CD4-positive, alpha-beta T cell treated with Interleukin-17A for 1 hour (primary cell): ENCODE measurements around the gene SVOP.
"Not testable (repeated sequence)": the region's sequence is repeated elsewhere in the genome, so short reads cannot be mapped to it uniquely, and the experiment has no call there.

Experiments
- DNase-seq: peaks from one replicate; pipeline ENCODE4 v3.0.0-alpha.2; 2020

The SVOP gene

DNA sequence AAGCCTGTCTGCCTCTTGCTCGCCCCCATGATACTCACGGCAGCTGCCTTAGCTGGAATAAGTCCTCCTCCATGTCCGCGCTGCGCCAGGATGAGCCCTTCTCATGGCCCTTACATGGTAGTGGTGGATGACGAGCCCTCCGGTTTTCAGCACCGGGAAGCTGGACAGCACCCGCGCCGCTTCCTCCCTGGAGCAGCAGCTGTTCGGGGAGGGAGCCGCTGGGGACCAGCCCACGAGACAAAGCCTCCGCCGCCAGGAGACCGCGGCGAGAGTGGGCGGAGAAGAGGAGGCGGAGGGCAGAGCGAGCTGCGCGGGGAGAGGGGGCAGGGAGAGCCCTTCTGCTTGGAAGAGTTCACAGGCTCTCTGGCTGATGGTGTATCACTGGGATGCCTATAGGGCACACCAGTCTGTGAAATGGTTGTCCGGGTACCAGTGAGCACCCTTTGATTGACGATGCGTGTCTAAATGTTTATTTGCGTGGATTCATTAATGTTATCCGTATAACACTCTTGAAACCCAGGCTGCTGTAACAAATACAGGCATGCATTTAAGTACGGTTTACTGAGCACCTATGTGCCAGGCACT lies at the start of gene SVOP:
TSS of gene SVOP (minus strand) at position 273 of the 585 bp plus-strand sequence. CDS start at position 73, 200 bp downstream.
- DNase-seq, result no peak

- DNase-seq, result no peak
Observed at GRCh38 chr12:109069307-109070271, 48.7 kb upstream of the SVOP start.

- no peak for DNase-seq
Observed at GRCh38 chr12:109065853-109066193, 45.0 kb upstream of the SVOP start.

DNA sequence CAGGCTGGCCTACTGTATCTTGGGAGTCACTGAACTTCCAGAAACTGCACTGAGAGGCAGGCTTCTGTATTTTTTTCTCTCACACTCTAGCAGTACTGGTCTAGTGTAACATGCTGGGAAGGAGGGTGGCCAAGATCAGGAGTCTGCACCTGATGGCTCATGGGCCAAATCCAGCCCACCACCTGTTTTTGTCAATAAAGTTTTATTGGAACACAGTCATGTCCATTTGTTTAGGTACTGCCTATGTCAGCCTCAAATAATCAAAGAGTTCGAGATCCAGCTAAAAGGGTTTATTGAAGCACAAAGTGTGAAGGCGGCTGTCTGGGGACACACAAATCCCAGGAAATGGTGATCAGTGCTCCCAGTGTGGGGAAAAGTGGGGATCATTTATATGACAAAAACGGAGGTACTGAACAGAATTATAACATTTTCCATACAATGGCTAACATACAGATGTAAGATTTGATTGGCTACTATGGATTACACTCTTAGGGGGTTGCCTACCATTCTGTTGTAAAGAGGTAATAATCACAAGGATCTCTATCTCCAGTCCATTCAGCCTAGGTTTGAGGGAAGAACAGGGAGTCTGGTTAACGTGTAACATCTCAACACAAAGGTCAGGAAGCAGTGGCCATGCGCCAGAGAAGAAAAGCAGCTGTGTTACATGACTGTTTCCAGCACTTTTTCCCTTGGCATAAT lies 44.4 kb upstream of the SVOP start:
- no peak for DNase-seq

- DNase-seq, result no peak
Observed at GRCh38 chr12:109064143-109064542, 43.3 kb upstream of the SVOP start.

GRCh38 chr12:109058773-109059172 lies 37.9 kb upstream of the SVOP start:
- no peak for DNase-seq

DNA sequence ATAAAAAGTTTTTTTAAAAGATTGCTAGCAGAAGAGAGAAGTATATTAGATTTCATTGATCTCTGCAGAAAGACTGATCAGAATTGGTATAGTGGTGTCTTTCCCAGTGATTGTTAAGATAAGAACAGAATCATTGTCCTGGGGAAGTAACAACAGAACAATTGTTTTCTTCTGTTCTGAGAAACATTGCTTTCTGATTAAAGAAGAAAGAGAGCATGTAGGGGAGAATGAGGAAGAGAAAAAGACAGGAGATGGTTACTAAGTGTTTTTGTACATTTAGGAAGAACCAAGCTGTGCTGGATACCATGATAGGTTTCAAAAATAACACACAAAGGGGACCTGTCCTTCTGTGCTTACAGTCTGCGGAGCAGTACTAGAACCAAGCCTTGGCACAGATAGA lies 36.5 kb upstream of the SVOP start:
- DNase-seq, result no peak

DNA sequence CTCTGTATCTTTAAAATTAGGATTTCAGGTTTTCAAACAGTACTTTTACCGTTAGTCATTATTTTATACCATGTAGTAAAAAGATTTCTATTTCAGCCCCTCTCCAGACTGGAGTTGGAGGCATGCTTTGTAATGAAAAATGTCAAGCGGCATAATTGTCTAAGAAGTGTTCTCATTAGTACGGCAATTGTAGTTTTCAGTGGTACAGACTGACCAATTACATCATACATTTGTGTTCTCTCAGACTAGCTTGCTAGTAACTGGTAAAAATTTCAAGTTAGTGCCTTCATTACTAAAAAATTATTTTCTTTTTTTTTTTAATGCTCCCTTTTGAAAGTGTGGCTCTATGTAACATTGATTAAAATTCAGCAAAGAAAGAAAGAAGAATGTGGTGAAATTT lies 36.0 kb upstream of the SVOP start:
- DNase-seq, result no peak

DNA sequence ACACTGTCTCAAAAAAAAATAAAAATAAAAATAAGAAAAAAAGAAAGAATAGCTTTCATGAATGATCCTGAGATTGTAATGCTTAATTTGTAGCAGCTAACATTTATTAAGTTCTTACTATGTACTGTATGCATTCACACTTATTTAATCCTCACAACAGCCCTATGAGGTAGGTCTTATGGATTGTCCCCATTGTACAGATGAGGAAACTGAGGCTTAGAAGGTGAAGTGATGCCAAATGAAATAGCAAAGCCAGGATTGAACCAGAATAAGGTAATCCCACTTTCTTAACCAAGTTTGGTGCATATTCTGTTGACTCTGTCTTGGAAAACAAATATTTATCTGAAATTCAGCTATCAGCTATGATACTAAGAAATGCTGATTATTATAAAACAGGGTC lies 33.7 kb upstream of the SVOP start:
- no peak for DNase-seq

GRCh38 chr12:109054124-109054513 lies 33.3 kb upstream of the SVOP start:
- DNase-seq, result not testable (repeated sequence)

- peak; percentile 77 for DNase-seq
Observed at GRCh38 chr12:109053382-109054123, 32.7 kb upstream of the SVOP start.

GRCh38 chr12:109052414-109053323 lies 31.8 kb upstream of the SVOP start, which contains the start of gene USP30:
Gene USP30, plus strand, starts transcription at chr12:109052576. Its CDS starts 103 bp downstream, at chr12:109052679.
- peak; percentile 89 for DNase-seq

DNA sequence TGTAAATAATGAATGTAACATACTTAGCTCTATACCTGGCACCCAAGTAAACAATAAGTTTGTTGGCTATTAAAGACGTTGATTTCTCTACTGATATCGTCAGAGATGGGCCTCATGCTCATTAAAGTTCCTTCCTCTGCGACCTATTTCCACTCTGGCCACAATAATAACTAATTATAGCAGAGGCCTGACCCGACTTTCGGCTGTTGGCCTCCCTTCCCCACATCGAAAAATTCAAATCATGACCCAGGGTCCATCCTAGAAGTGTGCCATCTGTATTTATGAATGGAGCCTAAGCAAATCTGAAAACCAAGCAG lies 31.2 kb upstream of the SVOP start:
- no peak for DNase-seq

- not testable (repeated sequence) for DNase-seq
Observed at GRCh38 chr12:109049794-109050193, 28.9 kb upstream of the SVOP start.

DNA sequence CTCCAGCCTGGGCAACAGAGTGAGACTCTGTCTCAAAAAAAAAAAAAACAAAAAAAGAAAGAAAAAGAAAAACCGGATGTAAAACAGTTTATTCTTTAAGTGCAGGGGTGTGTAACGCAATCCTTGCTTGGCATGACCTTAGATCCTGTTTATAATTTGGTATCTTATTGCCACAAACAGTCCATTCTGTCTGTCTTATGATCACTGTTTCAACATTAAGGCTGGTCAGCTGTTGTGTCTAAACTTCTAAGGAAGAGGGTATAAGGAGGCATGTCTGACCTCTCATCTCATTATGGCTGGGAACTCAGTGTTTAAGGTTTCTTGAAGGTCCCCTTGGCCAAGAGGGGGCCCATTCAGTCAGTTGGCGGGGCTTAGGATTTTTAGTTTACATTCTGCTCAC lies 27.8 kb upstream of the SVOP start:
- DNase-seq, result not testable (repeated sequence)

- DNase-seq, result no peak
Observed at GRCh38 chr12:109047081-109047805, 26.4 kb upstream of the SVOP start.

DNA sequence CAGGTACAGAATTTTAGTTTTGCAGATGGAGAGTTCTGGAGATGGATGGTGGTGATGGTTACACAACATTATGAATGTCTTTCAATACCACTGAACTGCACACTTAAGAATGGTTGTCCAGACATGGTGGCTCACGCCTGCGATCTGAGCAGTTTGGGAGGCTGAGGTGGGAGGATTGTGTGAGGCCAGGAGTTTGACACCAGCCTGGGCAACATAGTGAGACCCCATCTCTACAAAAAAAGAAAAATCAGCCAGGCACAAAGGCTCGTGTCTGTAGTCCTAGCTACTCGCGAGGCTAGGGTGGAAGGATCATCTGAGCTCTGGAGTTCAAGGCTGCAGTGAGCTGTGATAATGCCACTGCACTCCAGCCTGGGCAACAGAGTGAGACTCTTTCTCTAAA lies 23.4 kb upstream of the SVOP start:
- no peak for DNase-seq

DNA sequence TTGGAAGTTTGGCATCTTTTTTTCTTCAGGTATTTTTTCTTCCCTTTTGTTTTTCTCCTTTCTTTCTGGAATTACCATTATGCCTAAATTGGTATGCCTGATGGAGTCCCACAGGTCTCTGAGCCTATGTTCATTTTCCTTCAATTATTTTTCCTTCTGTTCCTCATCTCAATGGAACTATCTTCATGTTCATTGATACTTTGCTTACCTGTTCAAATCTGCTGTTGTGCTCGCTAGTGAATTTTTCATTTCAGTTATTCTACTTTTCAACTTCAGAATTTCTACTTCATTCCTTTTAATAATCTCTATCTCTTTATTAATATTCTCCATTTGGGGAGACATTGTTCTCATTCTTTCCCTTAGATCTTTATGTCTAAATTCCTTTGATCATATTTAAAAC lies 16.1 kb upstream of the SVOP start:
- no peak for DNase-seq

- DNase-seq, result no peak
Observed at GRCh38 chr12:109033239-109034196, 12.7 kb upstream of the SVOP start.

DNA sequence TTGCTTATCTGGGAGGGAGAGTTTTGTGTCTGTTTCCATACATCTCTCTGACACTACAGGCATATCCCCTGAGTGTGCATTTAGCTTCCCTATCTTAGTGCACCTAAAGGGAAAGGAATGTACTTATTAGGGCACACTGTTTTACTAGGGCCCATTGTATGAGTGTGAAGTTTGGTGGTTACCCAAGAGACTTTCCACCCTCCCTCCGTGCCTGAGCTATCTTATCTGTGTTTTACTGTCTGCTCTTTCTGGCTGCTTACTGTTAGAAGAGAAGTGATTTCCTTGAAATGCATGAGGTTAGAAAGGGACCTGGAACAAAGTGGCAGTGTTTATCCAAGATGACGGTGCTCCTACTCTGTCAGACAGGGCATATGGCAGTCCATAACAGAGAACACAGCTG lies 8.5 kb upstream of the SVOP start:
- DNase-seq, result no peak
